ENCODE measurements around the gene BTG2.
A peak's percentile ranks its signal among the peaks of the same experiment; 100 is the strongest.

Gene BTG2

GRCh38 chr1:203326830-203327683, 21.7 kb downstream of the BTG2 start:
- peak; percentile 98 for DNase-seq (ENCODE audit: low read depth)
- peak overlapping the region; percentile 57 for H3K4me3 ChIP-seq (ENCODE audit: low read depth, low read length)
- no peak for TF ChIP-seq CTCF (IDR thresholded peaks at IDR 0.05; ENCODE audit: insufficient read depth, low read depth, low read length, missing control alignments)

GRCh38 chr1:203327684-203328457, 22.6 kb downstream of the BTG2 start:
- DNase-seq (ENCODE audit: low read depth) = no peak

GRCh38 chr1:203328714-203329122, 23.4 kb downstream of the BTG2 start:
- no peak overlapping the region for H3K4me3 ChIP-seq (ENCODE audit: low read depth, low read length)
- TF ChIP-seq CTCF (IDR thresholded peaks at IDR 0.05; ENCODE audit: insufficient read depth, low read depth, low read length, missing control alignments) = no peak
- no peak for DNase-seq (ENCODE audit: low read depth)

More at GRCh38 chr1:203327684-203328457, 22.6 kb downstream of the BTG2 start:
- H3K4me3 ChIP-seq (ENCODE audit: low read depth, low read length) = peak overlapping the region; percentile 57
- TF ChIP-seq CTCF (IDR thresholded peaks at IDR 0.05; ENCODE audit: insufficient read depth, low read depth, low read length, missing control alignments) = peak; percentile 37

GRCh38 chr1:203331224-203331623, 25.9 kb downstream of the BTG2 start:
- H3K4me3 ChIP-seq (ENCODE audit: low read depth, low read length) = no peak overlapping the region
- no peak for TF ChIP-seq CTCF (IDR thresholded peaks at IDR 0.05; ENCODE audit: insufficient read depth, low read depth, low read length, missing control alignments)
- DNase-seq (ENCODE audit: low read depth) = no peak

DNA sequence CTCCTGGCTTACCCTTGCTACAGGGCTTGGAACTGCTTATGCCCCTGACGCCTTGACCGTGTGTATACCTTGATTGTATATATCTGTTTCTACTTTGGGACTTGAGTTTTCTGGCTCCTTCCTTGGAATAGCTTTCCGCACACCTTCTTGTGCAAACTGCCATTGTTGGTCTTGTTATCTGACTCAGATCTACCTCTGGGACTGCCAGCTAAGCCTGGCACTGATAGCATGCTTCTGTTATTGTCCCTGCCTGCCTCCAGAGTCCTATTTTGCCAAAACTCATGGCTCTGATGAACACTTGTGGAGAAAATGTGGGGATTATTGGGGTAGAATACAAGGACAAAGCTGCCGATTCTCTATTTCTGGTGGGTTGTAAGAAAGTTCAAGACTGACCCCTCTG, 30.2 kb downstream of the BTG2 start:
- no peak for TF ChIP-seq CTCF (IDR thresholded peaks at IDR 0.05; ENCODE audit: insufficient read depth, low read depth, low read length, missing control alignments)
- DNase-seq (ENCODE audit: low read depth) = no peak
- H3K4me3 ChIP-seq (ENCODE audit: low read depth, low read length) = no peak overlapping the region

- DNase-seq (ENCODE audit: low read depth) = no peak
- no peak overlapping the region for H3K4me3 ChIP-seq (ENCODE audit: low read depth, low read length)
- no peak for TF ChIP-seq CTCF (IDR thresholded peaks at IDR 0.05; ENCODE audit: insufficient read depth, low read depth, low read length, missing control alignments)
Observed at GRCh38 chr1:203336097-203336496, 30.8 kb downstream of the BTG2 start.

Data from GM12865 (cell line).